Measurements from ENCODE around the gene ZBTB3. TPM values are rescaled to one million over a fixed set of nuclear protein-coding genes. Genes with fewer than 3 reads are reported as not detected.
"Not testable (repeated sequence)": the region's sequence is repeated elsewhere in the genome, so short reads cannot be mapped to it uniquely, and the experiment has no call there.

ZBTB3 gene
- total and polyA plus RNA-seq, 9 donors = 3.4 to 8.0 (median 4.2) TPM

GRCh38 chr11:62730076-62730475 lies 23.9 kb downstream of the ZBTB3 start:
- Histone ChIP-seq H3K36me3 (ENCODE audit: control insufficient read depth, insufficient read depth, low read length) (peaks cover 28% of the 10 kb centered on the region), H3K4me1 (ENCODE audit: control insufficient read depth, insufficient read depth, low read length) (peaks cover 24% of the 10 kb centered on the region), H3K4me3 (ENCODE audit: low read length) (peak overlapping the region; percentile 84)
- not testable (repeated sequence) for H3K27ac ChIP-seq (ENCODE audit: low read length); DNase-seq; H3K9me3 ChIP-seq (replicated peaks; ENCODE audit: control insufficient read depth, low read depth, low read length); H3K27me3 ChIP-seq (ENCODE audit: control insufficient read depth, insufficient read depth, low read length)
- WGBS (ENCODE audit: insufficient coverage) = 96% methylated on average over 4 of the region's 14 CpGs

- under 1% methylated on average over 17 of the region's 29 CpGs for WGBS (ENCODE audit: insufficient coverage)
- Histone ChIP-seq H3K9me3 (replicated peaks; ENCODE audit: control insufficient read depth, low read depth, low read length) (no peaks in the 10 kb centered on the region), H3K4me3 (ENCODE audit: low read length) (peak within 1 kb of the TSS; percentile 84), H3K27me3 (ENCODE audit: control insufficient read depth, insufficient read depth, low read length) (no peaks in the 10 kb centered on the region), H3K36me3 (ENCODE audit: control insufficient read depth, insufficient read depth, low read length) (peaks cover 27% of the 10 kb centered on the region), H3K27ac (ENCODE audit: low read length) (peak within 1 kb of the TSS; percentile 99), H3K4me1 (ENCODE audit: control insufficient read depth, insufficient read depth, low read length) (peaks cover 29% of the 10 kb centered on the region)
- peak; percentile 96 for DNase-seq
These were observed 25.6 kb downstream of the ZBTB3 start, which contains the start of gene TTC9C for GRCh38 chr11:62728171-62728988. TSS of gene TTC9C (plus strand) at chr11:62728486. CDS start at chr11:62728849, 363 bp downstream.

- Histone ChIP-seq H3K4me1 (ENCODE audit: control insufficient read depth, insufficient read depth, low read length) (peaks cover 29% of the 10 kb centered on the region), H3K27me3 (ENCODE audit: control insufficient read depth, insufficient read depth, low read length) (no peaks in the 10 kb centered on the region), H3K27ac (ENCODE audit: low read length) (peak overlapping the region; percentile 99), H3K9me3 (replicated peaks; ENCODE audit: control insufficient read depth, low read depth, low read length) (no peaks in the 10 kb centered on the region), H3K4me3 (ENCODE audit: low read length) (peak overlapping the region; percentile 84), H3K36me3 (ENCODE audit: control insufficient read depth, insufficient read depth, low read length) (peaks cover 24% of the 10 kb centered on the region)
- peak; percentile 100 for DNase-seq
- 0% methylated on average over 19 of the region's 20 CpGs for WGBS (ENCODE audit: insufficient coverage)
These were observed 26.1 kb downstream of the ZBTB3 start for GRCh38 chr11:62727872-62728170.

GRCh38 chr11:62727165-62727871 lies 26.6 kb downstream of the ZBTB3 start, which contains the start of gene HNRNPUL2:
TSS of gene HNRNPUL2 (minus strand) at chr11:62727457. CDS start at chr11:62727156, 301 bp downstream.
- Histone ChIP-seq H3K4me3 (ENCODE audit: low read length) (peak within 1 kb of the TSS; percentile 84), H3K4me1 (ENCODE audit: control insufficient read depth, insufficient read depth, low read length) (peaks cover 29% of the 10 kb centered on the region), H3K36me3 (ENCODE audit: control insufficient read depth, insufficient read depth, low read length) (peaks cover 28% of the 10 kb centered on the region), H3K9me3 (replicated peaks; ENCODE audit: control insufficient read depth, low read depth, low read length) (no peaks in the 10 kb centered on the region), H3K27ac (ENCODE audit: low read length) (peak within 1 kb of the TSS; percentile 99), H3K27me3 (ENCODE audit: control insufficient read depth, insufficient read depth, low read length) (no peaks in the 10 kb centered on the region)
- WGBS (ENCODE audit: insufficient coverage) = 0% methylated on average over 71 of the region's 72 CpGs
- DNase-seq = peak; percentile 100

- WGBS (ENCODE audit: insufficient coverage) = 0% methylated on average over 37 of the region's 37 CpGs
- Histone ChIP-seq H3K27me3 (ENCODE audit: control insufficient read depth, insufficient read depth, low read length) (no peaks in the 10 kb centered on the region), H3K4me1 (ENCODE audit: control insufficient read depth, insufficient read depth, low read length) (peaks cover 29% of the 10 kb centered on the region), H3K36me3 (ENCODE audit: control insufficient read depth, insufficient read depth, low read length) (peaks cover 33% of the 10 kb centered on the region), H3K4me3 (ENCODE audit: low read length) (peak overlapping the region; percentile 84), H3K27ac (ENCODE audit: low read length) (peak overlapping the region; percentile 99), H3K9me3 (replicated peaks; ENCODE audit: control insufficient read depth, low read depth, low read length) (no peaks in the 10 kb centered on the region)
- DNase-seq = no peak
These were observed 27.1 kb downstream of the ZBTB3 start for GRCh38 chr11:62726915-62727164.

GRCh38 chr11:62726156-62726914 lies 27.6 kb downstream of the ZBTB3 start:
- peaks cover 29% of the 10 kb centered on the region for H3K4me1 ChIP-seq (ENCODE audit: control insufficient read depth, insufficient read depth, low read length)
- H3K9me3 ChIP-seq (replicated peaks; ENCODE audit: control insufficient read depth, low read depth, low read length) = no peaks in the 10 kb centered on the region

GRCh38 chr11:62725646-62726045 lies 28.3 kb downstream of the ZBTB3 start:
- H3K27me3 ChIP-seq (ENCODE audit: control insufficient read depth, insufficient read depth, low read length) = no peaks in the 10 kb centered on the region
- peaks cover 39% of the 10 kb centered on the region for H3K36me3 ChIP-seq (ENCODE audit: control insufficient read depth, insufficient read depth, low read length)
- peaks cover 26% of the 10 kb centered on the region for H3K4me1 ChIP-seq (ENCODE audit: control insufficient read depth, insufficient read depth, low read length)
- H3K9me3 ChIP-seq (replicated peaks; ENCODE audit: control insufficient read depth, low read depth, low read length) = no peaks in the 10 kb centered on the region
- WGBS (ENCODE audit: insufficient coverage) = 4% methylated on average over 4 of the region's 7 CpGs
- DNase-seq = no peak
- peak overlapping the region; percentile 40 for H3K27ac ChIP-seq (ENCODE audit: low read length)
- H3K4me3 ChIP-seq (ENCODE audit: low read length) = peak overlapping the region; percentile 84

More at GRCh38 chr11:62726156-62726914, 27.6 kb downstream of the ZBTB3 start:
- Histone ChIP-seq H3K4me3 (ENCODE audit: low read length) (peak overlapping the region; percentile 84), H3K27ac (ENCODE audit: low read length) (peak overlapping the region; percentile 99), H3K27me3 (ENCODE audit: control insufficient read depth, insufficient read depth, low read length) (no peaks in the 10 kb centered on the region), H3K36me3 (ENCODE audit: control insufficient read depth, insufficient read depth, low read length) (peaks cover 36% of the 10 kb centered on the region)
- under 1% methylated on average over 49 of the region's 51 CpGs for WGBS (ENCODE audit: insufficient coverage)
- DNase-seq = no peak

- Histone ChIP-seq H3K4me3 (ENCODE audit: low read length) (no peak overlapping the region), H3K27ac (ENCODE audit: low read length) (no peak overlapping the region), H3K4me1 (ENCODE audit: control insufficient read depth, insufficient read depth, low read length) (peaks cover 15% of the 10 kb centered on the region), H3K27me3 (ENCODE audit: control insufficient read depth, insufficient read depth, low read length) (no peaks in the 10 kb centered on the region), H3K36me3 (ENCODE audit: control insufficient read depth, insufficient read depth, low read length) (peaks cover 49% of the 10 kb centered on the region), H3K9me3 (replicated peaks; ENCODE audit: control insufficient read depth, low read depth, low read length) (no peaks in the 10 kb centered on the region)
- no peak for DNase-seq
- 58% methylated on average over 7 of the region's 8 CpGs for WGBS (ENCODE audit: insufficient coverage)
These were observed 29.8 kb downstream of the ZBTB3 start for GRCh38 chr11:62724171-62724570.

GRCh38 chr11:62721994-62722393 lies 32.0 kb downstream of the ZBTB3 start:
- Histone ChIP-seq H3K9me3 (replicated peaks; ENCODE audit: control insufficient read depth, low read depth, low read length) (no peaks in the 10 kb centered on the region), H3K4me1 (ENCODE audit: control insufficient read depth, insufficient read depth, low read length) (peaks cover 10% of the 10 kb centered on the region), H3K36me3 (ENCODE audit: control insufficient read depth, insufficient read depth, low read length) (peaks cover 66% of the 10 kb centered on the region), H3K27me3 (ENCODE audit: control insufficient read depth, insufficient read depth, low read length) (no peaks in the 10 kb centered on the region), H3K27ac (ENCODE audit: low read length) (no peak overlapping the region), H3K4me3 (ENCODE audit: low read length) (no peak overlapping the region)
- no peak for DNase-seq
- 70% methylated on average over 2 of the region's 7 CpGs for WGBS (ENCODE audit: insufficient coverage)

All from muscle of leg (tissue), 11 donors.